GM12878 (cell line): ENCODE data around the gene NSL1. TPM values are rescaled to one million over a fixed set of nuclear protein-coding genes. Genes with fewer than 3 reads are reported as not detected.
A peak's percentile ranks its signal among the peaks of the same experiment; 100 is the strongest.

ENCODE experiments used
- ATAC-seq: fragments of 200-7000 bp; cut with Tn5 transposase; 3 replicates; pipeline ENCODE4 v1.9.1; 2020; ENCODE audit warnings: mild to moderate bottlenecking, moderate library complexity
- BruUV-seq: library from RNA; stranded (reverse); fragments of 400-500 nt; replicated peaks from 2 replicates; lab custom pipeline; 2021; lab: Mats Ljungman, UMichigan
- CTCF ChIA-PET: fragments of 300-600 bp; sonication (Branson Sonifier 250); formaldehyde crosslinking; extraction: SDS; loops from one replicate; lab custom pipeline; 2021; ENCODE audit warnings: inconsistent platforms; lab: Yijun Ruan, JAX
- POLR2A ChIA-PET: fragments of 350-600 bp; formaldehyde crosslinking; extraction: SDS; loops from one replicate; lab custom pipeline; 2021; ENCODE audit warnings: inconsistent platforms; lab: Charles Lee
- RAD21 ChIA-PET: fragments of 300-600 bp; sonication (Branson Sonifier 250); formaldehyde crosslinking; loops from one replicate; lab custom pipeline; 2023; ENCODE audit warnings: antibody characterized with exemption; ENCODE audit not compliant: unreplicated experiment; lab: Charles Lee
- SMC1A ChIA-PET: fragments of 300-600 bp; sonication (Branson Sonifier 250); formaldehyde crosslinking; loops from one replicate; lab custom pipeline; 2023; ENCODE audit not compliant: unreplicated experiment, uncharacterized antibody; lab: Charles Lee
- DNase-seq: peaks from one replicate; pipeline ENCODE4 v3.0.0-alpha.2; 2011; ENCODE audit warnings: low read depth, low spot score
- FAIRE-seq: peaks from 3 replicates; lab custom pipeline; 2011; peaks lifted over from hg19 to GRCh38; lab: Jason Lieb, UNC
- H2AFZ ChIP-seq: 2 replicates; pipeline ENCODE4 v1.6.0; 2011; ENCODE audit warnings: low read depth, low read length, control low read depth; ENCODE audit not compliant: control insufficient read depth
- H3K27ac ChIP-seq: 2 replicates; pipeline ENCODE4 v1.5.1; 2011; ENCODE audit warnings: control low read depth; ENCODE audit not compliant: control insufficient read depth, insufficient read depth
- H3K27me3 ChIP-seq, 2 experiments: replicated peaks in 1 of 2; 2 replicates each; pipeline versions ENCODE4 v1.6.0 to v1.6.1; 2011; ENCODE audit warnings: low read length in 1 of 2; ENCODE audit not compliant: control insufficient read depth in 2 of 2, insufficient read depth in 2 of 2
- H3K36me3 ChIP-seq, 2 experiments: 2 replicates each; pipeline ENCODE4 v1.5.1; 2011; ENCODE audit warnings: low read length in 1 of 2; ENCODE audit not compliant: control insufficient read depth in 2 of 2, insufficient read depth in 2 of 2
- H3K4me1 ChIP-seq: 2 replicates; pipeline ENCODE4 v1.6.1; 2011; ENCODE audit warnings: mild to moderate bottlenecking, low read length, moderate library complexity, mixed read lengths; ENCODE audit not compliant: control insufficient read depth, insufficient read depth
- H3K4me2 ChIP-seq: 2 replicates; pipeline ENCODE4 v1.6.0; 2011; ENCODE audit warnings: control low read depth; ENCODE audit not compliant: control insufficient read depth, insufficient read depth
- H3K4me3 ChIP-seq: fragments of 200-600 bp; sonication (generic); 2 replicates; pipeline ENCODE4 v1.5.1; 2016
- H3K79me2 ChIP-seq: 2 replicates; pipeline ENCODE4 v1.6.0; 2011; ENCODE audit warnings: low read length; ENCODE audit not compliant: control insufficient read depth, insufficient read depth
- H3K9ac ChIP-seq: 2 replicates; pipeline ENCODE4 v1.8.0; 2011; ENCODE audit warnings: low read length, control low read depth, mixed read lengths; ENCODE audit not compliant: control insufficient read depth, insufficient read depth
- H3K9me3 ChIP-seq: replicated peaks from 3 replicates; pipeline ENCODE4 v1.5.1; 2011; ENCODE audit warnings: mild to moderate bottlenecking, low read length; ENCODE audit not compliant: control insufficient read depth, insufficient read depth
- H4K20me1 ChIP-seq: 2 replicates; pipeline ENCODE4 v1.6.0; 2011; ENCODE audit not compliant: control insufficient read depth, insufficient read depth
- BCL3 ChIP-seq: IDR thresholded peaks from 2 replicates; pipeline ENCODE4 v1.6.1; 2011; ENCODE audit warnings: borderline replicate concordance, low read depth, mild to moderate bottlenecking, moderate library complexity, low read length; ENCODE audit not compliant: insufficient read depth, poor library complexity, severe bottlenecking
- CEBPZ ChIP-seq: fragments of 150-350 bp; IDR thresholded peaks from 2 replicates; pipeline ENCODE4 v1.6.1; 2016; ENCODE audit warnings: low read depth, low read length
- ESRRA ChIP-seq: IDR thresholded peaks from 2 replicates; pipeline ENCODE4 v1.6.1; 2012; ENCODE audit warnings: mild to moderate bottlenecking, low read length, improper control_type of control experiment
- HDAC2 ChIP-seq: fragments of 200-600 bp; sonication (generic); IDR thresholded peaks from 2 replicates; pipeline ENCODE4 v1.6.1; 2017
- KDM1A ChIP-seq: fragments of 200-600 bp; sonication (generic); IDR thresholded peaks from 2 replicates; pipeline ENCODE4 v1.6.1; 2016; ENCODE audit warnings: borderline replicate concordance
- MTA3 ChIP-seq: IDR thresholded peaks from 2 replicates; pipeline ENCODE4 v1.6.1; 2012; ENCODE audit warnings: low read length, inconsistent platforms, borderline replicate concordance
- MXI1 ChIP-seq: fragments of 150-350 bp; IDR thresholded peaks from 2 replicates; pipeline ENCODE4 v1.6.1; 2011; ENCODE audit warnings: low read depth, mild to moderate bottlenecking, inconsistent platforms, low read length, improper control_type of control experiment
- NFYA ChIP-seq: IDR thresholded peaks from 2 replicates; pipeline ENCODE4 v1.6.1; 2011; ENCODE audit warnings: low read depth, mild to moderate bottlenecking, low read length, improper control_type of control experiment, borderline replicate concordance
- RAD21 ChIP-seq: IDR thresholded peaks from 2 replicates; pipeline ENCODE4 v1.6.1; 2011; ENCODE audit warnings: mild to moderate bottlenecking, low read depth, low read length, moderate library complexity; ENCODE audit not compliant: insufficient read depth
- ZNF384 ChIP-seq: IDR thresholded peaks from 2 replicates; pipeline ENCODE4 v1.6.1; 2012; ENCODE audit warnings: low read depth, mild to moderate bottlenecking, low read length, improper control_type of control experiment, borderline replicate concordance
- WGBS: methylation state at CpG from one replicate; pipeline ENCODE4 v1.1.6; 2016; ENCODE audit warnings: low lambda C conversion rate; ENCODE audit not compliant: insufficient replicate concordance, insufficient coverage; ENCODE audit errors: missing lambda C conversion rate; 5-methylcytosine and 5-hydroxymethylcytosine counted together
- in situ Hi-C: fragments of 300-500 bp; cut with MboI; formaldehyde crosslinking; loops from 9 replicates; pipeline ENCODE4 v1.14.3; 2018; ENCODE audit warnings: mixed read lengths
- intact Hi-C: fragments of 100-400 bp; cut with micrococcal nuclease; formaldehyde crosslinking; loops from one replicate; pipeline ENCODE4 v1.14.2; 2022; ENCODE audit not compliant: unreplicated experiment
- polyA plus RNA-seq, 11 experiments: library from polyadenylated mRNA; depleted of rRNA in 4 of 11; unstranded in 6 of 11; stranded (reverse) in 5 of 11; fragments of >200 nt; fragmentation: Nextera tagmentation in 4 of 11; fragmentation: Illumina TruSeq in 1 of 11; extraction: Ambion mirVana in 4 of 11; extraction: Trizol in 1 of 11; gene quantifications; 1 replicate in 1 of 11; 2 replicates in 10 of 11; pipeline versions ENCODE4 v1.2.1 to v1.2.3, GENCODE V29; 2011 to 2016; ENCODE audit warnings: inconsistent platforms in 2 of 11, missing spikeins in 2 of 11, low read depth in 1 of 11
- total RNA-seq, 4 experiments: library from RNA; depleted of rRNA in 3 of 4; stranded (reverse); fragments of >200 nt in 3 of 4; fragmentation: Illumina TruSeq in 1 of 4; extraction: Trizol in 1 of 4; gene quantifications; 2 replicates each; pipeline versions ENCODE4 v1.2.1 to v1.2.3, GENCODE V29; 2013 to 2021
- TF ChIP-seq, protein P1 (sequence below): fragments of 450-650 bp; IDR thresholded peaks from 2 replicates; pipeline ENCODE4 v1.6.1; 2018; ENCODE audit warnings: borderline replicate concordance, mild to moderate bottlenecking; ENCODE audit not compliant: partially characterized antibody
- TF ChIP-seq, protein P2 (sequence below): fragments of 450-650 bp; IDR thresholded peaks from 2 replicates; pipeline ENCODE4 v1.6.1; 2017; ENCODE audit warnings: low read depth, mild to moderate bottlenecking, moderate library complexity

Gene NSL1
- total and polyA plus RNA-seq, 10 of the 15 experiments (the other 5 are each of a cell fraction or from before 2014, with no cell fraction given), result 36.7 to 74.2 (median 46.4) TPM

DNA sequence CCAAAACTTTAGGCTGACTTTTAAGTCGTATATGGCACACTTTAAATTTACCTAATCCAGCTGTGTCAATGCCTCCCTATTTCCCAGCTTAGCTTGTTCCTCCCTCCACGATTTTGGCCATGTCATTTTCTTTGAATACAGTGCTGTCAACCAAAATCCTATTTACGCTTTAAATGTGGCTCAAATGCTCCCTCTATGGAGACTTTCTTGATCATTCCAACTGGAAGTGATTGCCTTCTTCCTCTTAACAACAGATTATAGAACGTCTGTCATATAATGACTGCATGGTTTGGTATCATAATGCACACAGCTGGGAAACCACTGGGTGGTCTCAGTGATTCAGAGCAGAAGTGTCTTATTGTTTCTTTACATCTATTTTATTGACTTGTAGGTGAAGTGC, 73.1 kb downstream of the NSL1 start:
- no peak overlapping the region for H3K4me3 ChIP-seq
- ATAC-seq (no peak), FAIRE-seq (peak; percentile 27), DNase-seq (no peak)
- BruUV-seq, result no TSS peak
- H3K9me3 ChIP-seq, result no peaks in the 10 kb centered on the region
- no peaks in the 10 kb centered on the region for H3K4me1 ChIP-seq
- H3K79me2 ChIP-seq, result no peaks in the 10 kb centered on the region
- H4K20me1 ChIP-seq, result no peaks in the 10 kb centered on the region
- H2AFZ ChIP-seq, result no peak overlapping the region
- ChIA-PET SMC1A (interaction anchor here (1.1 kb wide), 1 partner anchor 17 kb away, joined by 5 read pairs; no protein-coding TSS in a partner anchor), POLR2A (interaction anchor here (0.6 to 0.8 kb wide), 2 partner anchors 9 to 53 kb away, joined by 4 to 9 read pairs; no protein-coding TSS in a partner anchor), RAD21 (no interaction called here), CTCF (interaction anchor here (1.2 to 1.3 kb wide), 2 partner anchors 37 to 263 kb away, joined by 3 read pairs; no protein-coding TSS in a partner anchor)
- in situ Hi-C loops, result no loop called here
- no peak overlapping the region for H3K27ac ChIP-seq
- H3K9ac ChIP-seq, result no peak overlapping the region
- H3K4me2 ChIP-seq, result no peak overlapping the region
- 59% methylated on average over 4 of the region's 4 CpGs for WGBS
- intact Hi-C loops, result no loop called here
- H3K27me3 ChIP-seq, result no peaks in the 10 kb centered on the region
- H3K36me3 ChIP-seq, result no peaks in the 10 kb centered on the region
- TF ChIP-seq MXI1 (no peak), BCL3 (no peak), KDM1A (no peak), RAD21 (no peak), NFYA (no peak), ZNF384 (no peak), MTA3 (no peak), HDAC2 (no peak), CEBPZ (no peak), ESRRA (no peak)
- TF ChIP-seq, protein P1, sequence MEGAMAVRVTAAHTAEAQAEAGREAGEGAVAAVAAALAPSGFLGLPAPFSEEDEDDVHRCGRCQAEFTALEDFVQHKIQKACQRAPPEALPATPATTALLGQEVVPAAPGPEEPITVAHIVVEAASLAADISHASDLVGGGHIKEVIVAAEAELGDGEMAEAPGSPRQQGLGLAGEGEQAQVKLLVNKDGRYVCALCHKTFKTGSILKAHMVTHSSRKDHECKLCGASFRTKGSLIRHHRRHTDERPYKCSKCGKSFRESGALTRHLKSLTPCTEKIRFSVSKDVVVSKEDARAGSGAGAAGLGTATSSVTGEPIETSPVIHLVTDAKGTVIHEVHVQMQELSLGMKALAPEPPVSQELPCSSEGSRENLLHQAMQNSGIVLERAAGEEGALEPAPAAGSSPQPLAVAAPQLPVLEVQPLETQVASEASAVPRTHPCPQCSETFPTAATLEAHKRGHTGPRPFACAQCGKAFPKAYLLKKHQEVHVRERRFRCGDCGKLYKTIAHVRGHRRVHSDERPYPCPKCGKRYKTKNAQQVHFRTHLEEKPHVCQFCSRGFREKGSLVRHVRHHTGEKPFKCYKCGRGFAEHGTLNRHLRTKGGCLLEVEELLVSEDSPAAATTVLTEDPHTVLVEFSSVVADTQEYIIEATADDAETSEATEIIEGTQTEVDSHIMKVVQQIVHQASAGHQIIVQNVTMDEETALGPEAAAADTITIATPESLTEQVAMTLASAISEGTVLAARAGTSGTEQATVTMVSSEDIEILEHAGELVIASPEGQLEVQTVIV, result no peak
- TF ChIP-seq, protein P2, sequence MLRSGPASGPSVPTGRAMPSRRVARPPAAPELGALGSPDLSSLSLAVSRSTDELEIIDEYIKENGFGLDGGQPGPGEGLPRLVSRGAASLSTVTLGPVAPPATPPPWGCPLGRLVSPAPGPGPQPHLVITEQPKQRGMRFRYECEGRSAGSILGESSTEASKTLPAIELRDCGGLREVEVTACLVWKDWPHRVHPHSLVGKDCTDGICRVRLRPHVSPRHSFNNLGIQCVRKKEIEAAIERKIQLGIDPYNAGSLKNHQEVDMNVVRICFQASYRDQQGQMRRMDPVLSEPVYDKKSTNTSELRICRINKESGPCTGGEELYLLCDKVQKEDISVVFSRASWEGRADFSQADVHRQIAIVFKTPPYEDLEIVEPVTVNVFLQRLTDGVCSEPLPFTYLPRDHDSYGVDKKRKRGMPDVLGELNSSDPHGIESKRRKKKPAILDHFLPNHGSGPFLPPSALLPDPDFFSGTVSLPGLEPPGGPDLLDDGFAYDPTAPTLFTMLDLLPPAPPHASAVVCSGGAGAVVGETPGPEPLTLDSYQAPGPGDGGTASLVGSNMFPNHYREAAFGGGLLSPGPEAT, result no peak
